Neutrophil (primary cell): ENCODE results near the gene STX8.
"Not testable (repeated sequence)": the region's sequence is repeated elsewhere in the genome, so short reads cannot be mapped to it uniquely, and the experiment has no call there.

Source experiments
- H3K27ac ChIP-seq: fragments of 200-600 bp; sonication (generic); 2 replicates; pipeline ENCODE4 v1.5.1; 2016; ENCODE audit warnings: mild to moderate bottlenecking, moderate library complexity
- H3K27me3 ChIP-seq: fragments of 200-600 bp; sonication (generic); 2 replicates; pipeline ENCODE4 v1.6.0; 2016; ENCODE audit warnings: mild to moderate bottlenecking
- H3K36me3 ChIP-seq: fragments of 200-600 bp; sonication (generic); 2 replicates; pipeline ENCODE4 v1.5.1; 2017
- H3K4me1 ChIP-seq, 2 experiments: fragments of 200-600 bp in 1 of 2; sonication (generic) in 1 of 2; 1 replicate in 1 of 2; 2 replicates in 1 of 2; pipeline versions ENCODE4 v1.5.1 to v1.6.1; 2013 to 2016; ENCODE audit warnings: low read depth in 1 of 2, low read length in 1 of 2, mild to moderate bottlenecking in 1 of 2, moderate library complexity in 1 of 2; ENCODE audit not compliant: control insufficient read depth in 1 of 2, insufficient read depth in 1 of 2
- H3K4me3 ChIP-seq, 2 experiments: fragments of 200-600 bp in 1 of 2; sonication (generic) in 1 of 2; 1 replicate in 1 of 2; 2 replicates in 1 of 2; pipeline ENCODE4 v1.5.1; 2013 to 2016; ENCODE audit warnings: low read depth in 1 of 2, low read length in 1 of 2, mild to moderate bottlenecking in 1 of 2, moderate library complexity in 1 of 2
- H3K9me3 ChIP-seq: fragments of 200-600 bp; sonication (generic); 2 replicates; pipeline ENCODE4 v1.5.1; 2016
- CTCF ChIP-seq: fragments of 200-600 bp; sonication (generic); IDR thresholded peaks from 2 replicates; pipeline ENCODE4 v1.5.1; 2016; ENCODE audit warnings: antibody characterized with exemption

The STX8 gene

GRCh38 chr17:9606453-9606852, 30.8 kb upstream of the STX8 start:
- no peak overlapping the region for H3K27ac ChIP-seq
- no peaks in the 10 kb centered on the region for H3K9me3 ChIP-seq
- TF ChIP-seq CTCF, result no peak
- H3K4me1 ChIP-seq, result no peaks in the 10 kb centered on the region
- H3K27me3 ChIP-seq, result no peaks in the 10 kb centered on the region
- H3K4me3 ChIP-seq, result no peak overlapping the region
- no peaks in the 10 kb centered on the region for H3K36me3 ChIP-seq

- H3K4me1 ChIP-seq, H3K27ac ChIP-seq, H3K4me3 ChIP-seq, H3K9me3 ChIP-seq, H3K36me3 ChIP-seq, H3K27me3 ChIP-seq: not testable (repeated sequence)
Measured at GRCh38 chr17:9604583-9604982, 29.0 kb upstream of the STX8 start.

GRCh38 chr17:9598661-9599060, 23.0 kb upstream of the STX8 start:
- Histone ChIP-seq H3K4me3 (no peak overlapping the region), H3K36me3 (no peaks in the 10 kb centered on the region), H3K27me3 (no peaks in the 10 kb centered on the region), H3K4me1 (no peaks in the 10 kb centered on the region), H3K9me3 (no peaks in the 10 kb centered on the region), H3K27ac (no peak overlapping the region)
- TF ChIP-seq CTCF, result no peak

- H3K4me1 ChIP-seq, H3K27me3 ChIP-seq, H3K36me3 ChIP-seq, H3K9me3 ChIP-seq, H3K27ac ChIP-seq, H3K4me3 ChIP-seq: not testable (repeated sequence)
Measured at GRCh38 chr17:9597638-9598037, 22.0 kb upstream of the STX8 start.

GRCh38 chr17:9594065-9594464, 18.4 kb upstream of the STX8 start:
- H3K4me1 ChIP-seq, result no peaks in the 10 kb centered on the region
- H3K9me3 ChIP-seq, result no peaks in the 10 kb centered on the region
- no peak overlapping the region for H3K27ac ChIP-seq
- no peak overlapping the region for H3K4me3 ChIP-seq
- H3K27me3 ChIP-seq, result no peaks in the 10 kb centered on the region
- H3K36me3 ChIP-seq, result no peaks in the 10 kb centered on the region
- TF ChIP-seq CTCF, result no peak

- H3K27ac ChIP-seq, result no peak overlapping the region
- no peaks in the 10 kb centered on the region for H3K4me1 ChIP-seq
- TF ChIP-seq CTCF, result no peak
- no peaks in the 10 kb centered on the region for H3K9me3 ChIP-seq
- H3K36me3 ChIP-seq, result no peaks in the 10 kb centered on the region
- no peaks in the 10 kb centered on the region for H3K27me3 ChIP-seq
- no peak overlapping the region for H3K4me3 ChIP-seq
Measured at GRCh38 chr17:9587969-9588656, 12.5 kb upstream of the STX8 start.

GRCh38 chr17:9577373-9577709, 1.7 kb upstream of the STX8 start:
- peak overlapping the region; percentile 68 to 86 for H3K4me3 ChIP-seq
- no peak overlapping the region for H3K27ac ChIP-seq
- no peak for TF ChIP-seq CTCF
- peaks cover 27% of the 10 kb centered on the region in 2 experiments for H3K4me1 ChIP-seq
- peaks cover 11% of the 10 kb centered on the region for H3K27me3 ChIP-seq
- no peaks in the 10 kb centered on the region for H3K9me3 ChIP-seq
- H3K36me3 ChIP-seq, result no peaks in the 10 kb centered on the region
